ENCODE measurements around the gene CXXC5. TPM values are rescaled to one million over a fixed set of nuclear protein-coding genes. Genes with fewer than 3 reads are reported as not detected.

Gene CXXC5
- total and polyA plus RNA-seq, 9 of the 15 experiments (the other 6 are each of a cell fraction or from before 2014, with no cell fraction given): 1.9 to 123 (median 45.8) TPM

DNA sequence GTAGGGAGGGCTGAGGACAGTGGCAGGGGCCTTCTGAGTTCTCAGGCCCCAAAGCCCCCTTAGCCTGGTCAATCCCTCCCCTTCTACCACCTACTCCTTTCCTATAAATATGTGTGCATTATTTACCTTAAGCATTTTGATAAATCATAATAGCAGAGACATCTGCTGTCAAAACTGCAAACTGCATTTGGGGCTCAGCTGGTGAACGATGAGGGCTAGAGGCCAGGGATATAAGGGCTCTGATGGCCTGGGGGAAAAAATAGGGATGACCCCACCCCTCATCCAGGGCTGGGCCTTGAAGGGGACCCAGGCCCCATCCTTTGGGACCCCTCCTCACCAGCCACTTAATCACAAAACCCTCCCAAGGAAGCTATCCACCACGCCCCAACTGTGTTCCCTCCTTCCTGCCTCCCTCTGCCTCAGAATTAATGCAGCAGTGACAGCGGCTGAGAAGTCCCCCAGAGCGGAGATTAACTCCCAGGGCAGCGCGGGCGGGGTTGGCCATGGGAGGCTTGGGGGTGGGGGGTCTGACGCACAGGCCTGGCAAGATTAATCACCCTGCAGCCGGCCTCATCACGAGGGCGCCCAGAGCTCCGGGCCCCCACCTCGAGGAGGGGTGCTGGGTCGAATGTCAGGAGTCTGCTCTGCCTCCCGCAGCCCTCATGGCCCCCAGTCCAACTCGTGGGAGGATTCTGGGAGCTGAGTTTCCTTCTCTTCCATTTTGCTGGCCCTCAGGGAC lies 42.1 kb downstream of the CXXC5 start (continued):
- TF ChIP-seq SMARCE1 (IDR thresholded peaks at IDR 0.05): peak; percentile 36; the same call in 1 of the 2 replicates
- TF ChIP-seq ARHGAP35 (IDR thresholded peaks at IDR 0.05; ENCODE audit: partially characterized antibody): no peak
- no peak for TF ChIP-seq NONO (IDR thresholded peaks at IDR 0.05; ENCODE audit: low read depth in 2 of 2, low read length in 1 of 2)
- no peak for TF ChIP-seq RBM14 (IDR thresholded peaks at IDR 0.05; ENCODE audit: borderline replicate concordance, insufficient read depth, low read depth, low read length)
- peak; percentile 57 for TF ChIP-seq FOSL1 (tag; conservative IDR thresholded peaks at IDR 0.05)
- no peak for TF ChIP-seq ATF6 (CRISPR knock-in tag; IDR thresholded peaks at IDR 0.05)
- no peak for TF ChIP-seq ARID2 (IDR thresholded peaks at IDR 0.05)
- TF ChIP-seq DPF2 (IDR thresholded peaks at IDR 0.05): no peak; the same call in 1 of the 2 replicates
- TF ChIP-seq ZBED1 (IDR thresholded peaks at IDR 0.05): no peak
- TF ChIP-seq SNAPC5 (CRISPR knock-in tag; IDR thresholded peaks at IDR 0.05): no peak
- TF ChIP-seq FIP1L1 (IDR thresholded peaks at IDR 0.05; ENCODE audit: low read depth, low read length, poor library complexity, severe bottlenecking): no peak
- no peak for TF ChIP-seq FUS (optimal IDR thresholded peaks at IDR 0.05; ENCODE audit: low read depth, low read length)
- TF ChIP-seq ZNF695 (CRISPR knock-in tag; IDR thresholded peaks at IDR 0.05): no peak
- no peak for TF ChIP-seq ZNF766 (CRISPR knock-in tag; conservative IDR thresholded peaks at IDR 0.05)
- TF ChIP-seq, protein P1, sequence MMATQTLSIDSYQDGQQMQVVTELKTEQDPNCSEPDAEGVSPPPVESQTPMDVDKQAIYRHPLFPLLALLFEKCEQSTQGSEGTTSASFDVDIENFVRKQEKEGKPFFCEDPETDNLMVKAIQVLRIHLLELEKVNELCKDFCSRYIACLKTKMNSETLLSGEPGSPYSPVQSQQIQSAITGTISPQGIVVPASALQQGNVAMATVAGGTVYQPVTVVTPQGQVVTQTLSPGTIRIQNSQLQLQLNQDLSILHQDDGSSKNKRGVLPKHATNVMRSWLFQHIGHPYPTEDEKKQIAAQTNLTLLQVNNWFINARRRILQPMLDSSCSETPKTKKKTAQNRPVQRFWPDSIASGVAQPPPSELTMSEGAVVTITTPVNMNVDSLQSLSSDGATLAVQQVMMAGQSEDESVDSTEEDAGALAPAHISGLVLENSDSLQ (IDR thresholded peaks at IDR 0.05): peak; percentile 80
- no peak for TF ChIP-seq DIDO1 (tag; IDR thresholded peaks at IDR 0.05; ENCODE audit: low read depth)
- TF ChIP-seq ZFPM2 (CRISPR knock-in tag; IDR thresholded peaks at IDR 0.05): no peak
- no peak for TF ChIP-seq EHMT2 (IDR thresholded peaks at IDR 0.05)
- TF ChIP-seq MAFK (IDR thresholded peaks at IDR 0.05; ENCODE audit: low read length): no peak
- TF ChIP-seq, protein P2, sequence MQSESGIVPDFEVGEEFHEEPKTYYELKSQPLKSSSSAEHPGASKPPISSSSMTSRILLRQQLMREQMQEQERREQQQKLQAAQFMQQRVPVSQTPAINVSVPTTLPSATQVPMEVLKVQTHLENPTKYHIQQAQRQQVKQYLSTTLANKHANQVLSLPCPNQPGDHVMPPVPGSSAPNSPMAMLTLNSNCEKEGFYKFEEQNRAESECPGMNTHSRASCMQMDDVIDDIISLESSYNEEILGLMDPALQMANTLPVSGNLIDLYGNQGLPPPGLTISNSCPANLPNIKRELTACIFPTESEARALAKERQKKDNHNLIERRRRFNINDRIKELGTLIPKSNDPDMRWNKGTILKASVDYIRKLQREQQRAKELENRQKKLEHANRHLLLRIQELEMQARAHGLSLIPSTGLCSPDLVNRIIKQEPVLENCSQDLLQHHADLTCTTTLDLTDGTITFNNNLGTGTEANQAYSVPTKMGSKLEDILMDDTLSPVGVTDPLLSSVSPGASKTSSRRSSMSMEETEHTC (IDR thresholded peaks at IDR 0.05): peak; percentile 83
- no peak for TF ChIP-seq ZNF124 (CRISPR knock-in tag; IDR thresholded peaks at IDR 0.05)
- no peak for TF ChIP-seq HSF4 (CRISPR knock-in tag; IDR thresholded peaks at IDR 0.05; ENCODE audit: borderline replicate concordance)
- TF ChIP-seq, protein P3, sequence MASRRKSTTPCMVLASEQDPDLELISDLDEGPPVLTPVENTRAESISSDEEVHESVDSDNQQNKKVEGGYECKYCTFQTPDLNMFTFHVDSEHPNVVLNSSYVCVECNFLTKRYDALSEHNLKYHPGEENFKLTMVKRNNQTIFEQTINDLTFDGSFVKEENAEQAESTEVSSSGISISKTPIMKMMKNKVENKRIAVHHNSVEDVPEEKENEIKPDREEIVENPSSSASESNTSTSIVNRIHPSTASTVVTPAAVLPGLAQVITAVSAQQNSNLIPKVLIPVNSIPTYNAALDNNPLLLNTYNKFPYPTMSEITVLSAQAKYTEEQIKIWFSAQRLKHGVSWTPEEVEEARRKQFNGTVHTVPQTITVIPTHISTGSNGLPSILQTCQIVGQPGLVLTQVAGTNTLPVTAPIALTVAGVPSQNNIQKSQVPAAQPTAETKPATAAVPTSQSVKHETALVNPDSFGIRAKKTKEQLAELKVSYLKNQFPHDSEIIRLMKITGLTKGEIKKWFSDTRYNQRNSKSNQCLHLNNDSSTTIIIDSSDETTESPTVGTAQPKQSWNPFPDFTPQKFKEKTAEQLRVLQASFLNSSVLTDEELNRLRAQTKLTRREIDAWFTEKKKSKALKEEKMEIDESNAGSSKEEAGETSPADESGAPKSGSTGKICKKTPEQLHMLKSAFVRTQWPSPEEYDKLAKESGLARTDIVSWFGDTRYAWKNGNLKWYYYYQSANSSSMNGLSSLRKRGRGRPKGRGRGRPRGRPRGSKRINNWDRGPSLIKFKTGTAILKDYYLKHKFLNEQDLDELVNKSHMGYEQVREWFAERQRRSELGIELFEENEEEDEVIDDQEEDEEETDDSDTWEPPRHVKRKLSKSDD (conservative IDR thresholded peaks at IDR 0.05; ENCODE audit: low read length): no peak

All from K562 (cell line).